ENCODE data around the gene PCSK5. TPM values are rescaled to one million over a fixed set of nuclear protein-coding genes. Genes with fewer than 3 reads are reported as not detected.
A peak's percentile ranks its signal among the peaks of the same experiment; 100 is the strongest.

PCSK5 gene
- total RNA-seq, 2 donors from 2014 or later = 41.2 to 63.7 TPM

- DNase-seq (ENCODE audit: low spot score) (no peak), ATAC-seq (ENCODE audit: insufficient number of reproducible peaks, low FRiP score, low read depth) (no peak)
- H3K4me1 ChIP-seq (ENCODE audit: control insufficient read depth in 1 of 2, low read depth in 2 of 2) = peaks cover 7 to 8% of the 10 kb centered on the region in 2 donors
- H3K9me3 ChIP-seq = no peaks in the 10 kb centered on the region
- no peak overlapping the region for H3K27ac ChIP-seq
- H3K27me3 ChIP-seq (replicated peaks; ENCODE audit: insufficient read depth) = no peaks in the 10 kb centered on the region
- no peak for TF ChIP-seq CTCF (IDR thresholded peaks at IDR 0.05)
- H3K36me3 ChIP-seq = peaks cover 10% of the 10 kb centered on the region
- no peak overlapping the region for H3K4me3 ChIP-seq
Measured at GRCh38 chr9:76027416-76027815, 136.9 kb downstream of the PCSK5 start.

GRCh38 chr9:76027861-76028260 is 137.4 kb downstream of the PCSK5 start:
- no peak for TF ChIP-seq CTCF (IDR thresholded peaks at IDR 0.05)
- ATAC-seq (ENCODE audit: insufficient number of reproducible peaks, low FRiP score, low read depth) = no peak

DNA sequence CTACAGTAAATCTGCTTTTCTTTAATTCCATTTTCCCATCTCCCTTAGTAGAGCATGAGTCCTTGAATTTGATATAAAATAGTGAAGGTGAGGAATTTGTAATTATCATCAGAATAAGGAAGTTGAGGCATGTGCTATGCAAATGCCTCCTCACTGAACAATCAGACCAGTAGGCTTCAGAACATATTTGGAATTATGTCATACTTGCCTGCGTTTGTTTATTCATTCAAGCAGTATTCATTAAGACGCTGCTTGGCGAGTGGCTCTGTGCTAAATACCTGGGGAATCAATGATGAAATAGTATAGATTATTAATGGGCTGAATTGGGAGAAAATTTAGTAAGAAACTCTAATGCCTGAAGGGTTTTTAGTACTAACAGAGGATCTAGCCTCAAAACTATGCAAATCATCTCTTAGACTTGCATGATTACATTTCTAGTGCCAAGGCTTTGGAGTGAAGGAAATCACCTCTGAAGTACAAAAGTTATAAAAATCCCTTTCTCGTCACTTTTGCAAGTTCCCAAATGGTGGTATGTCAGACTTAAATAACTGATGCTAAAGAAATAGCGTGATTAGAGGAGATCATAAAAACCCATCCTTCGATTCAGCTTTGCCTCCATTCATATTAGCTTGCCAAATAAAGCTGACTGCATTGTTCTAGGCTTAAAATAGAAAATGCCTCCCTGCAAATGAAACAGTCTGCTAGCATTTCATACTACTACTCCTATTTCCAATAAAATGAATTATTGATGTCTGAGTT is 141.7 kb downstream of the PCSK5 start:
- Histone ChIP-seq H3K4me3 (peak overlapping the region; percentile 42), H3K27me3 (replicated peaks; ENCODE audit: insufficient read depth) (no peaks in the 10 kb centered on the region), H3K9me3 (no peaks in the 10 kb centered on the region), H3K4me1 (ENCODE audit: control insufficient read depth in 1 of 2, low read depth in 2 of 2) (peaks cover 8 to 15% of the 10 kb centered on the region in 2 donors), H3K27ac (peak overlapping the region; percentile 6 to 38), H3K36me3 (peaks cover 1% of the 10 kb centered on the region)
- peak; percentile 20 for ATAC-seq (ENCODE audit: insufficient number of reproducible peaks, low FRiP score, low read depth)
- TF ChIP-seq CTCF (IDR thresholded peaks at IDR 0.05) = no peak
- DNase-seq (ENCODE audit: low spot score) = no peak

More at GRCh38 chr9:76027861-76028260, 137.4 kb downstream of the PCSK5 start:
- Histone ChIP-seq H3K36me3 (peaks cover 10% of the 10 kb centered on the region), H3K27me3 (replicated peaks; ENCODE audit: insufficient read depth) (no peaks in the 10 kb centered on the region), H3K4me1 (ENCODE audit: control insufficient read depth in 1 of 2, low read depth in 2 of 2) (peaks cover 8 to 12% of the 10 kb centered on the region in 2 donors), H3K4me3 (no peak overlapping the region), H3K27ac (no peak overlapping the region), H3K9me3 (no peaks in the 10 kb centered on the region)
- no peak for DNase-seq (ENCODE audit: low spot score)

GRCh38 chr9:76032797-76033373 is 142.4 kb downstream of the PCSK5 start:
- H3K4me1 ChIP-seq (ENCODE audit: control insufficient read depth in 1 of 2, low read depth in 2 of 2) = peaks cover 8 to 15% of the 10 kb centered on the region in 2 donors
- no peak for TF ChIP-seq CTCF (IDR thresholded peaks at IDR 0.05)
- no peaks in the 10 kb centered on the region for H3K27me3 ChIP-seq (replicated peaks; ENCODE audit: insufficient read depth)
- H3K4me3 ChIP-seq = peak overlapping the region; percentile 42
- no peaks in the 10 kb centered on the region for H3K9me3 ChIP-seq
- peak overlapping the region; percentile 6 to 38 for H3K27ac ChIP-seq
- no peaks in the 10 kb centered on the region for H3K36me3 ChIP-seq
- ATAC-seq (ENCODE audit: insufficient number of reproducible peaks, low FRiP score, low read depth) = no peak
- no peak for DNase-seq (ENCODE audit: low spot score)

- no peaks in the 10 kb centered on the region for H3K27me3 ChIP-seq (replicated peaks; ENCODE audit: insufficient read depth)
- TF ChIP-seq CTCF (IDR thresholded peaks at IDR 0.05) = no peak
- no peak overlapping the region for H3K27ac ChIP-seq
- no peaks in the 10 kb centered on the region for H3K9me3 ChIP-seq
- peaks cover 8 to 15% of the 10 kb centered on the region in 2 donors for H3K4me1 ChIP-seq (ENCODE audit: control insufficient read depth in 1 of 2, low read depth in 2 of 2)
- no peaks in the 10 kb centered on the region for H3K36me3 ChIP-seq
- no peak overlapping the region for H3K4me3 ChIP-seq
- DNase-seq (ENCODE audit: low spot score) = no peak
- ATAC-seq (ENCODE audit: insufficient number of reproducible peaks, low FRiP score, low read depth) = no peak
Measured at GRCh38 chr9:76034049-76034448, 143.6 kb downstream of the PCSK5 start.

All from thoracic aorta (tissue), 2 donors.